ENCODE results near the gene NUP155.
A peak's percentile ranks its signal among the peaks of the same experiment; 100 is the strongest.
"Not testable (repeated sequence)": the region's sequence is repeated elsewhere in the genome, so short reads cannot be mapped to it uniquely, and the experiment has no call there.

NUP155 gene

DNA sequence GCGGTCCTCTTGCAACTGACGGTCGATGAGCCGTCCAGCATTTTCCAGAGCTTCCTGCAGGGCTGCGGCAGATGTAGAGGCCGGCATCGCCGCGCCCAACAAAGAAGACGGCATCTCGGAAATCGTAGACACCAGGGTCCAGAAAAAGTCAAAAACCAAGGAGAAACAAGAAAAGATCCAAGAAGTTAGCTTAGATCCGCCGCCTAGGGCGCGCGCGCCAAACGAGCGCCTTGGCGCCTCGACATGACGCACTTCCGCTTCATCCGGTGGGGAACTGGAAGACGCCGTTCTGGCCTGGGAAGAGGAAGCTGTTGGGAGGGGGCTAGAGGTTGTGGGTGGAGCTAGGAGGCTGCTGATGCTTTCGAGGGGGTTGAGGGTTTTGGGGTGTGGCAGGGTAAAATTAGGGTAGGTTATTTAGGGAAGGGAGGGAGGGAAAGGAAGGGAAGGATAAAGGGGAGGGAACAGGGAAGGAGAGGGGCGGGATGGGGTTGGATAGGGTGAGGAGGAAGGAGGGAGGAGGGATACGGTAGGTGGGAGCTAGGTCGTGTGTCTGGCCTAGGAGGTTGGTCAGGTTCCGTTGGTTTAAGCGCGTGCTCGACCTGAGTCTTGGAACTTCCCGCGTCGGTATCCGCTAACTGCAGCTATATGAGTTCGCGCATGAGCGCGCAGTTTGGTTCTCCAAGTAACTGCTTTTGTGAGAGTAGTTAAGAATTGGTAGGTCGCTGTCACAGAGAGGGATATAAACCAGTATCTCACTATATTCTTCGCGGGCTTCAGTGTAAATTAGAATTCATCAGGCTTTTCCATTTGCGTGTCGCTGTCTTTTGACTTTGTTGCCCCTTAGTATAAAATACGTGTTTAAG, at the start of gene NUP155:
Gene NUP155, minus strand, starts transcription at position 243 of the 863 bp plus-strand sequence. Its CDS starts 129 bp downstream, at position 114.
- peak; percentile 83 to 89 (median 85) for DNase-seq (ENCODE audit: low read depth in 2 of 3, low spot score in 1 of 3)

DNA sequence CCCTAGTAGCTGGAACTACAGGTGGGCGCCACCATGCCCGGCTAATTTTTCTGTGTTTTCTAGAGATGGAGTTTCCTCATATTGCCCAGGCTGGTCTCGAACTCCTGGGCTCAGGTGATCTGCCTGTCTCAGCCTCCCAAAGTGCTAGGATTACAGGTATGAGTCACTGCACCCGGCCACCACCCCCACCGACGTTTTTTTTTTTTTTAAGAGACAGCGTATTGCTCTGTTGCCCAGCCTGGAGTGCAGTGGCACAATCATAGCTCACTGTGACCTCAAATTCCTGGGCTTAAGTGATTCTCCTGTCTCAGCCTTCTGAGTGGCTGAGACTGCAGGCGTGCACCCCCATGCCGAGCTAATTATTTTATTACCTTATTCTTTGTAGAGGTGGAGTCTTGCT, 46.4 kb upstream of the NUP155 start:
- DNase-seq (ENCODE audit: low read depth in 2 of 3, low spot score in 1 of 3): no peak

DNA sequence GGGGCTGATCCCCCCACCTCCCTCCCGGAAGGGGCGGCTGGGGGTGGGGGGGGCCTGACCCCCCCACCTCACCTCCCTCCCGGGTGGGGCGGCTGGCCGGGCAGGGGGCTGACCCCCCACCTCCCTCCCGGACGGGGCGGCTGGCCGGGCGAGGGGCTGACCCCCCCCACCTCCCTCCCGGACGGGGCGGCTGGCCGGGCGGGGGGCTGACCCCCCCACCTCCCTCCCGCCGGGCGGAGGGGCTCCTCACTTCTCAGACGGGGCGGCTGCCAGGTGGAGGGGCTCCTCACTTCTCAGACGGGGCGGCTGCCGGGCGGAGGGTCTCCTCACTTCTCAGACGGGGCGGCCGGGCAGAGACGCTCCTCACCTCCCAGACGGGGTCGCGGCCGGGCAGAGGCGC, 44.5 kb upstream of the NUP155 start:
- DNase-seq (ENCODE audit: low read depth in 2 of 3, low spot score in 1 of 3): not testable (repeated sequence)

DNA sequence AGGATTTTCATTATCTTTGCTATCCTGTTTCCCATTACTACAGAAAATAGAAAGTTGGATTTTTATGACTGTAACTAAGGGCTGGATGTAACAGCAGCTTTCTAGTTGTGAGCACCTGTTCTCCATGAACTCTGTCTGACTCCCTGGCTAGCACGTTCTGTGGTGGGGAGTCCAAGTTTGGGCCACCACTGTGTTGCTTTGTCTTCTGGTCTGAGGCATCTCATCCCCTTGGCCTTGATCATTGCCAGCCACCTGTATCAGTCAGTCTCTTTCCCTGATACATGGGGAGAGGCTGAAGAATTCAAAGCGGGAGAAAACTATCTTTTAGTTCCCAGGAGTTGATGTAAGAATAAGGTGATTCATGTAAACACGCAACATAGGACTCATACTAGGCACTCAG, 41.6 kb upstream of the NUP155 start:
- no peak for DNase-seq (ENCODE audit: low read depth in 2 of 3, low spot score in 1 of 3)

DNA sequence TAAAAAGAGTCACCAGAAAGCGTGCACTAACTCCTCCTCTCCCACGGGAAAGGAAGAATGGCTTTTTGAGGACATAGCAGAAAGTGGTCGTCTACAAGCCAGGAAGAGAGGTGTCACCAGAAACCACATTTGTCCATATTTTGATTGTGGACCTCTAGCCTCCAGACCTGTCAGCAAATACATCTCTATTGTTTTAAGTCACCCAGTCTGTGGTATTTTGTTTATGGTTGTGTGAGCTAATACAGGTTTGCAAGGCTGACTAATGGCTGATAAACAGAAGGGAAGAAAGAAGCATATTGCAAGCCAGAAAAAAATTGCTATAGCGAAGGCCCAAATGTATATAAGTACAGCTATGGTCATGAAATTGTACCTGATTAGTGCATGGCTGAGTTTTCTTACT, 29.6 kb upstream of the NUP155 start:
- DNase-seq (ENCODE audit: low read depth in 2 of 3, low spot score in 1 of 3): no peak

DNA sequence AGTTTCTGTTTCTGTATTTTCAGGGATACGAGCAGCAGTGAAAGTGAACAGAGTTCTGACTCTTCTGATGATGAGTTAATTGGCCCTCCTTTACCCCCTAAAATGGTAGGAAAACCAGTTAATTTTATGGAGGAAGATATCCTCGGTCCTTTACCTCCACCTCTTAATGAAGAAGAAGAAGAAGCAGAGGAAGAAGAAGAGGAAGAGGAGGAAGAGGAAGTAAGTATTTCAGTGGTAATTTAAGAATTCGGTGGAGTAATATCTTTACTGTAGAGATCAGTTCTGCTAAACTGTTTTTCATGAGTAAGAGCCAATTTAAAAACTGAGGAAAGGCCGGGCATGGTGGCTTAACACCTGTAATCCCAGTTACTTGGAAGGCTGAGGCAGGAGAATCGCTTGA, 25.4 kb upstream of the NUP155 start:
- no peak for DNase-seq (ENCODE audit: low read depth in 2 of 3, low spot score in 1 of 3)

DNA sequence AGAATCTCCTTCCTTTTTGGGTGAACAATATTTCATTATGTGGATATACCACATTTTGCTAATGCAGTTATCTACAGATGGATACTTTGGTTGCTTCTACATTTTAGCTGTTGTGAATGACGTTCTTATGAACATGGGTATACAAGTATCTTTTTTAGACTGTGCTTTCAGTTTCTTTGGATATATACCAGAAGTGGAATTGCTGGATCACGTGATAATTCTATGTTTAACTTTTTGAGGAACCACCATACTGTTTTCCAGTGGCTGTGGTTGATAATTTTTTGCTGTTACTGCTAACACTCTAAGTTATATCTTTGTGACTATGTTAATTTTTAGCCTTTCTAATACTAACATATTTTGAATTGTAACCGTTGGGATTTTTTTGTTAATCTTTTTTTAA, 20.7 kb upstream of the NUP155 start:
- no peak for DNase-seq (ENCODE audit: low read depth in 2 of 3, low spot score in 1 of 3)

DNA sequence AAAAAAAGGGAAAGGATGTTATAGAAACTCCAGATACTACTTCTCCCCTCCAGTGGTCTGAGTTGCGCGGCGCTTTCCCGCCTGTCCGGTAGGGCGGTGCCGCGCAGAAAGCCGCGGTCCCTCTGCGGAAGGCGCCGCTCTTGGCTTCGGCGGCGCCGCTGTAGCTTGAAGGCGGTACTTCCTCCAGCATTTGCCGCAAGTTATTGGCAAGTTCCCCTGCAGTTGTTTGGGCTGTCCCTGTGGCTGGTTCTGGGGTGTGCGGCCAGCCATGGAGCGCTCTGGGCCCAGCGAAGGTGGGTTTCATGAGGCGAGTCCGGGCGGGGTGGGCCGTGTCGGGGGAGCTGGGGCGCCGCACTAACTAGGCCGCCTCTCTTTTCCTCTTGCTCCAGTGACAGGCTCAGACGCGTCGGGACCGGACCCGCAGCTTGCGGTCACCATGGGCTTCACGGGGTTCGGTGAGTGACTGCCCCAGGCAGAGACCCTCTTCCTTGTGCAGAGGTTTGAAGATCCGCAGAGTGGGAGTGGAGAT, 8.3 kb upstream of the NUP155 start, which contains the start of gene WDR70:
Gene WDR70, plus strand, starts transcription at position 219 of the 529 bp plus-strand sequence. Its CDS starts 50 bp downstream, at position 269.
- DNase-seq (ENCODE audit: low read depth in 2 of 3, low spot score in 1 of 3): peak; percentile 57 to 76 (median 57)

DNA sequence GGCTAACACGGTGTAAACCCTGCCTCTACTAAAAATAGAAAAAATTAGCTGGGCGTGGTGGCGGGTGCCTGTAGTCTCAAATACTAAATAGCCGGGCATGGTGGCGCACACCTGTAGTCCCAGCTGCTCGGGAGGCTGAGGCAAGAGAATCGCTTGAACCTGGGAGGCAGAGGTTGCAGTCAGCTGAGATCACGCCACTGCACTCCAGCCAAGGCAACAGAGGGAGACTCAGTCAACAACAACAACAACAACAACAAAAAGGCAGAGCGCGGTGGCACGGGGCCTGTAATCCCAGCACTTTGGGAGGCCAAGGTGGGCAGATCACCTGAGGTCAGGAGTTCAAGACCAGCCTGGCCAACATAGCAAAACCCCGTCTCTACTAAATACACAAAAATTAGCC, 7.2 kb upstream of the NUP155 start:
- DNase-seq (ENCODE audit: low read depth in 2 of 3, low spot score in 1 of 3): not testable (repeated sequence)

DNA sequence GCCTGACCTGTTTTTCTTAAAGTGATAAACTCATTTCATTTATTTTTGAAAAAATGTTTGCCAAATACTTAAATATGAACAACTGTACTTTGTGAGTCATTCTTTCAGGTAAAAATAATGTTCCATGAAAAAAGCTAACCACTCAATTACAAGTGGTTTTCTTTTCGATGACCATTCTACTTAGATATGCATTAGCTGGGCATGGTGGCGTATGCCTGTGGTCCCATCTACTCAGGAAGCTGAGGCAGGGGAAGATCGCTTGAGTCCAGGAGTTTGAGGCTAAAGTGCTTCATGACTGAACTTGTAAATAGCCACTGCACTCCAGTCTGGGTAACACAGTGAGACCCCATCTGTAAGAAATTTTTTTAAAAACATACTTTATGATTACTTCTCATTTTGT, 4.2 kb upstream of the NUP155 start:
- no peak for DNase-seq (ENCODE audit: low read depth in 2 of 3, low spot score in 1 of 3)

DNA sequence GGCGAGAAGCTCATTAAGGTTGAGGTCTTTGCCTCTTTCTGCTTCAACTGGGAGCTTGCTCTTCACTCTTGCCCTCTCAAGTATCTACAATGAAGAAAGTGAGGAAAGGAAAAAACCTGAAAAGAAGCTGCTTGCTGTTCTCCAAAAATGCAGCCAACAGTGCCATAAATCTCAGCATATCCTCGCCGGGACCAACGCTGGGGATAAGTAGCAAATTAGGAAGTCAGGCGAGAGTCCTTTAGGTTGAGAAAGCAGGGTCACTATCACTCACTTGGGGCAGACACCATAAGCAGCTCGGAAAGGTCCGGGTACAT, 399 bp downstream of the NUP155 start:
- DNase-seq (ENCODE audit: low read depth in 2 of 3, low spot score in 1 of 3): no peak

DNA sequence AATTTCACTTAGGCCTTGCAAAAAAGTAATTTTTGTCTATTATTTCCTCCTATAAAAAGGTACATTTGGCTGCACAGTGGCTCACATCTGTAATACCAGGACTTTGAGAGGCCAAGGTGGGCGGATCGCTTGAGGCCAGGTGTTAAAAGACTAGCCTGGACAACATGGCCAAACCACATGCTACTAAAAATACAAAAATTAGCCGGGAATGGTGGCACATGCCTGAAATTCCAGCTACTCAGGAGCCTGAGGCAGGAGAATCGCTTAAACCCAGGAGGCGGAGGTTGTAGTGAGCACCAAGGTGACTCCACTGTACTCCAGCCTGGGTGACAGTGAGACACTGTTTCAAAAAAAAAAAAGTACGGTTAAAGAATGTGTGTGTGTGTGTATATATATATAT, 15.7 kb downstream of the NUP155 start:
- no peak for DNase-seq (ENCODE audit: low read depth in 2 of 3, low spot score in 1 of 3)

DNA sequence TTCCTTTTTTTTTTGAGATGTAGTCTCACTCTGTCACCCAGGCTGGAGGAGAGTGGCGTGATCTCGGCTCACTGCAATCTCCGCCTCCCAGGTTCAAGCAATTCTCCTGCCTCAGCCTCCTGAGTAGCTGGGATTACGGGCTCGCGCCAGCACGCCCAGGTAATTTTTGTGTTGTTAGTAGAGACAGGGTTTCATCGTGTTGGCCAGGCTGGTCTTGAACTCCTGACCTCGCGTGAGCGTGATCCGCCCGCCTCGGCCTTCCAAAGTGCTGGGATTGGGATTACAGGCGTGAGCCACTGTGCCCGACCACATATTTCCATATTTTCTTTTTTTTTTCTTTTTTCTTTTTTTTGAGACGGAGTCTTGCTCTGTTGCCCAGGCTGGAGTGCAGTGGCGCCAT, 28.2 kb downstream of the NUP155 start:
- not testable (repeated sequence) for DNase-seq (ENCODE audit: low read depth in 2 of 3, low spot score in 1 of 3)

DNA sequence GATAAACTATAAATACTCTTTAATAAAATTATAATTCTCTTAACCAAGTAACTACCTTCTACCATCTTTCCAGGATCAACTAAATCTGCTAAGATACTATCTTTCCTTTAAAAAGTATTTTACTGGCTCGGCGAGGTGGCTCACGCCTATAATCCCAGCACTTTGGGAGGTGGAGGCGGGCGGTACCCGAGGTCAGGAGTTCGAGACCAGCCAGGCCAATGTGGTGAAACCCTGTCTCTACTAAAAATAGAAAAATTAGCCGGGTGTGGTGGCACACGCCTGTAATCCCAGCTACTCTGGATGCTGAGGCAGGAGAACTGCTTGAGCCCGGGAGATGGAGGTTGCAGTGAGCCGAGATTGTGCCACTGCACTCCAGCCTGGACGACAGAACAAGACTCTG, 36.2 kb downstream of the NUP155 start:
- DNase-seq (ENCODE audit: low read depth in 2 of 3, low spot score in 1 of 3): not testable (repeated sequence)

DNA sequence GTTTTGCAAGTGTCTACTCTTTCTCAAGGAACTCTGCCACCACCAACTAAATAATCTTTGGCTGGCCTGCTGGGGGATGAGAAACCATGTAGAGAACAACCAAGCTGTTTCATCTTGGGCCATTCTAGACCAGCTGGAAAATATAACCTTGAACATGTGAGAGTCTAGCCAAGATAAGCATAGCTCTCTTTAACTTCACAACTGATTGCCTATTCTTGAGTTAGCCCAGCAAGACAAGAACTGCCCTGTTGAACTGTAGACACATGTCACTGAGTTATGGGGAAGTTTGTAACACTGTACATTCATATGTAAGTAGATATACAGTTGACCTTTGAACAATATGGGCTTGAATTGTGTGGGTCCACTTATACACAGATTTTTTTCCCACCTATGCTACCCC, 44.4 kb downstream of the NUP155 start:
- DNase-seq (ENCODE audit: low read depth in 2 of 3, low spot score in 1 of 3): no peak

DNA sequence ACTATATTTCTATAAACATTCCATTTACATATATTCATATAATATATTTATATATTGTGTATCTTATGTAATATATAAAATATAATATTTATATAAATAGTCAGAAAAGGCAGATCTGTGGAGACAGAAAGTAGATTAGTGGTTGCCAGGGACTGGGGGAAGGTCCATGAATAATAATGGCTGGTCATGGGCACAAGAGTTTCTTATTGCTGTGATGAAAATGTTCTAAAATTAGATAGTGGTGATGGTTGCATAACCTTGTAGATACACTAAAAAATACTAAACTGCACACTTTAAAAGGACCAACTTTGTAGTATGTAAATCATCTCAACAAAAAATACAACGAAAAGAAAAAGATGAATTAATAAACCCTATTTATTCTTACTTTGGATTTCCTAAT, 47.3 kb downstream of the NUP155 start:
- DNase-seq (ENCODE audit: low read depth in 2 of 3, low spot score in 1 of 3): no peak

DNA sequence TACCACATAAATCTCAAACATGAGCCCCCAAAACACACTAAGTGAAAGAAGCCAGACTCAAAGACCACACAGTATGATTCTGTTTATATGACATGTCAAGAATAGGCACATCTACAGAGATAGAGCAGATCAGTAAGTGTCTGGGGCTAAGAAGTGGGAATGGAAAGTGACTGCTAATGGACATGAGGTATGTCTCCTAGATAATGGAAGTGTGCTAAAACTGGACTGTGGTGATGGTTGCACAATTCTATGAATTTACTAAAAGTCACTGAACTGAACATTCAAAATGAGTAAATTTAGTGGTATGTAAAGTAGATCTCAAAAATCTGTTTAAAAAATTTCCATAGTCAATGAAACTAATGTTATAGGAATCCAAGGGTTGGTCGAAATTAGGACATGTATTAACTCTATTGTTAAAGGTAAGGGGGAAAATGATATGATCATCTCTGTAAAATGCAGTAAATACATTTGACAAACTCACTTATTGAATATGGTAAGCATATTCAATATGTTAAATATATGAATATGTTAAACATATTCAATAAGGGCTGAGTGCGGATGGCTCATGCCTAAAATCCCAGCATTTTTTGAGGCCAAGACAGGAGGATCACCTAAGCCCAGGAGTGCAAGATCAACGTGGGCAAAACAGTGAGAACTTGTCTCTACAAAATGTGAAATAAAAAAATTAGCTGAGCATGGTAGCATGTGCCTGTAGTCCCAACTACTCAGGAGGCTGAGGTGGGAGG, 51.7 kb downstream of the NUP155 start:
- no peak for DNase-seq (ENCODE audit: low read depth in 2 of 3, low spot score in 1 of 3)

DNA sequence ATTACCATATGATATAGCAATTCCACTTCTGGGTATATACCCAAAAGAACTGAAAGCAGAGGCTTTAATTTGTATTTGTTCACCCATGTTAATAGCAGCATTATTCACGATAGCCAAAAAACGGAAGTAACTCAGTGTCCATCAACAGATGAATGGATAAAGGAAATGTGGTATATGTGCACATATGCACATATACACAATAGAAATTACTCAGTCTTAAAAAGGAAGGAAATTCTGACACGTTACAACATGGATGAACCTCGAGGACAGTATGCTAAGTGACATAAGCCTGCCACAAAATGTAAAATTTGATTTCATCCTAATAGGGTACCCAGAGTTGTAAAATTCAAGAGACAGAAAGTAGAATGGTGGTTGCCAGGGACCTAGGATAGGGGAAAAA, 54.9 kb downstream of the NUP155 start:
- DNase-seq (ENCODE audit: low read depth in 2 of 3, low spot score in 1 of 3): no peak

DNA sequence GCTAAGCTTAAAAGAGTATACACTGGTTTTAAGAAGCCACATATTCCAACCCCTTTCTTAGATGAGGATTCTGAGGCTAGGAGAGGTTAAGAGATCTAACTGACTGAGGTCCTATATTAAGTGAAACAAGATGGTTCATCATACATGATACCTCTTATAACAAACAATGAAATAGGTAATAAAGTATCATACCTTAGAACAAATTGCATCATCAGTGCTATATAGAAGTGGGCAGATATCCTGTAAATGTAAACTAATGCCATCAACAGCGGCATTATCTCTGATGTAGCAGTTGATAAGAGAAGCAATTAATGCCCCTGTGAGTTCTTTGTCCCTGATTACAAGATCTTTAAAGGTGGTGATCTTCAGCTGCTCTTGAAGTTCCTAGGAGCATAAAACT, 60.5 kb downstream of the NUP155 start:
- DNase-seq (ENCODE audit: low read depth in 2 of 3, low spot score in 1 of 3): no peak

DNA sequence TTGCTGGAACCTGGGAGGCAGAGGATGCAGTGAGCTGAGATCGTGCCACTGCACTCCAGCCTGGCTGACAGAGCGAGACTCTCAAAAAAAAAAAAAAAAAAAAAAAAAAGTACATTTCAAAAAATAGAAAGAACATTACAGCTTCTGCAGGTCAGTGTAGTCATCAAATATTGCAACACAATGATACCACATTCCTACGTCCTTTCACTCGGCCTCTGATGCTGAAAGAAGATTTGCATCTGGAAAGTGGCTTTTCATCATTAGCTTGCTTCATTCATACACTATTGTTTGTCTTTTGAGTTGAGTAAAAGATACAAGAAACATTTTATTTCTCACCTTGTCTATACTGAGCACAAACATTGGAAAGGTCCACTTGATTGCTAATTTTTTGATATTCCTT, 62.1 kb downstream of the NUP155 start:
- no peak for DNase-seq (ENCODE audit: low read depth in 2 of 3, low spot score in 1 of 3)

DNA sequence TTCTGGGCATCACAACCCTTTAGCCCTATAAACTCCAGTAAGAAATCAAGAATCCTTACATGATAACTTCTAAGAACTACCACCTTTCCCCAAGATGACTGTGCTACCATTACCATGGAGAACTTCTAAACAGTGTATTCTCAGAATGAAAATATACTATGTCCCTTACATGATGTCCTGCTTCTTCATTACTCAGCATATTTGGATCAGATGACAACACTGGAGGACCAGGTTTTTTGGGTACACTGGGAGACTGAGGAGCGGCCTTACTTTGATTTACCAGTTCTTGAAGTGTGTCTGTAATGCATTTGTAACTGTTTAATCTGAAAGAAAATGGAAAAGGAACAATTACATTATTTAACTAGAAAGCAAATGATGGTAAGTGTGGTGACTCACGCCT, 66.0 kb downstream of the NUP155 start:
- no peak for DNase-seq (ENCODE audit: low read depth in 2 of 3, low spot score in 1 of 3)

DNA sequence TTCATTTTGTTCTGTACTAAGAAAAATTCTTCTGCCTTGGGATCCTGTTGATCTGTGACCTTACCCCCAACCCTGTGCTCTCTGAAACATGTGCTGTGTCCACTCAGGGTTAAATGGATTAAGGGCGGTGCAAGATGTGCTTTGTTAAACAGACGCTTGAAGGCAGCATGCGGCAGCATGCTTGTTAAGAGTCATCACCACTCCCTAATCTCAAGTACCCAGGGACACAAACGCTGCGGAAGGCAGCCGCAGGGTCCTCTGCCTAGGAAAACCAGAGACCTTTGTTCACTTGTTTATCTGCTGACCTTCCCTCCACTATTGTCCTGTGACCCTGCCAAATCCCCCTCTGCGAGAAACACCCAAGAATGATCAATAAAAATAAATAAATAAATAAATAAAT, 74.6 kb downstream of the NUP155 start:
- DNase-seq (ENCODE audit: low read depth in 2 of 3, low spot score in 1 of 3): not testable (repeated sequence)

Measured in stimulated activated CD4-positive, alpha-beta T cell treated with anti-CD3 and anti-CD28 coated beads, Interleukin-12 subunit alpha, Interleukin-12 subunit beta, amount 100 ng/mL, for 48 hours (primary cell).